A549 (cell line): ENCODE results near the gene SLC35A5. TPM values are rescaled to one million over a fixed set of nuclear protein-coding genes. Genes with fewer than 3 reads are reported as not detected.

Source experiments
- ATAC-seq, 2 experiments: fragments of 200-7000 bp in 1 of 2; fragments of >200 bp in 1 of 2; cut with Nextera tagmentation in 1 of 2; cut with Tn5 transposase in 1 of 2; 3 replicates each; pipeline versions ENCODE4 v1.8.0 to v1.9.1; 2018 to 2020; ENCODE audit warnings: mild to moderate bottlenecking in 1 of 2, moderate library complexity in 1 of 2
- CTCF ChIA-PET: fragments of 300-600 bp; sonication (Branson Sonifier 250); formaldehyde crosslinking; extraction: SDS; loops from one replicate; lab custom pipeline; 2021; ENCODE audit warnings: antibody characterized with exemption, inconsistent platforms; lab: Yijun Ruan, JAX
- POLR2A ChIA-PET: fragments of 350-600 bp; formaldehyde crosslinking; extraction: SDS; loops from one replicate; lab custom pipeline; 2021; ENCODE audit warnings: antibody characterized with exemption, inconsistent platforms; lab: Yijun Ruan, JAX
- DNase-seq, 2 experiments: peaks; one replicate each; pipeline versions ENCODE4 v3.0.0 to v3.0.0-alpha.2; 2011 to 2016; ENCODE audit warnings: low read depth in 1 of 2, low spot score in 1 of 2
- FAIRE-seq: peaks from 2 replicates; lab custom pipeline; 2011; peaks lifted over from hg19 to GRCh38; lab: Jason Lieb, UNC
- H3K27ac ChIP-seq, 2 experiments: fragments of >200 bp; sonication (Bioruptor Twin); formaldehyde crosslinking; 3 replicates each; pipeline ENCODE4 v1.5.1; 2016 to 2017
- H3K4me1 ChIP-seq: fragments of >200 bp; sonication (Bioruptor Twin); formaldehyde crosslinking; 3 replicates; pipeline ENCODE4 v1.6.1; 2016
- H3K4me2 ChIP-seq: fragments of >200 bp; sonication (Bioruptor Twin); formaldehyde crosslinking; 3 replicates; pipeline ENCODE4 v1.6.1; 2016
- H3K4me3 ChIP-seq: fragments of >200 bp; sonication (Bioruptor Twin); formaldehyde crosslinking; 3 replicates; pipeline ENCODE4 v1.5.1; 2016
- H3K9me3 ChIP-seq: fragments of >200 bp; sonication (Bioruptor Twin); formaldehyde crosslinking; 3 replicates; pipeline ENCODE4 v1.6.1; 2016
- CBX2 ChIP-seq: fragments of 200-600 bp; sonication (generic); IDR thresholded peaks from 2 replicates; pipeline ENCODE4 v1.6.1; 2016; ENCODE audit warnings: low read depth, mild to moderate bottlenecking, borderline replicate concordance
- CEBPB ChIP-seq, 2 experiments: fragments of >200 bp in 1 of 2; sonication (Bioruptor Twin) in 1 of 2; formaldehyde crosslinking in 1 of 2; IDR thresholded peaks; 2 replicates each; pipeline ENCODE4 v1.6.1; 2012 to 2016
- CHD2 ChIP-seq: fragments of 150-350 bp; IDR thresholded peaks from 2 replicates; pipeline ENCODE4 v1.6.1; 2014; ENCODE audit warnings: low read length; ENCODE audit not compliant: partially characterized antibody
- ELK1 ChIP-seq: fragments of 150-350 bp; IDR thresholded peaks from 2 replicates; pipeline ENCODE4 v1.6.1; 2014; ENCODE audit warnings: low read depth, mild to moderate bottlenecking, low read length
- HES2 ChIP-seq: fragments of >200 bp; sonication (Bioruptor Twin); formaldehyde crosslinking; IDR thresholded peaks from 2 replicates; pipeline ENCODE4 v1.6.1; 2016
- HEYL ChIP-seq: fragments of 250-450 bp; sonication (Bioruptor Pico); IDR thresholded peaks from 2 replicates; pipeline ENCODE4 v1.8.0; 2021; ENCODE audit warnings: mild to moderate bottlenecking, moderate library complexity
- HOXA7 ChIP-seq: fragments of 250-450 bp; sonication (Bioruptor Pico); IDR thresholded peaks from 2 replicates; pipeline ENCODE4 v1.5.0; 2020; ENCODE audit warnings: mild to moderate bottlenecking, moderate library complexity
- HOXB13 ChIP-seq: fragments of 250-450 bp; sonication (Bioruptor Pico); IDR thresholded peaks from 2 replicates; pipeline ENCODE4 v1.5.0; 2020; ENCODE audit warnings: low read depth, mild to moderate bottlenecking, moderate library complexity
- JUN ChIP-seq, 2 experiments: fragments of >200 bp; sonication (Bioruptor Twin); formaldehyde crosslinking; IDR thresholded peaks; 2 replicates in 1 of 2; 3 replicates in 1 of 2; pipeline ENCODE4 v1.6.1; 2016 to 2017
- JUNB ChIP-seq: fragments of >200 bp; sonication (Bioruptor Twin); formaldehyde crosslinking; IDR thresholded peaks from 2 replicates; pipeline ENCODE4 v1.6.1; 2016
- KDM5A ChIP-seq: fragments of 200-600 bp; sonication (generic); IDR thresholded peaks from 2 replicates; pipeline ENCODE4 v1.6.1; 2016; ENCODE audit warnings: antibody characterized with exemption, mild to moderate bottlenecking
- MAX ChIP-seq: IDR thresholded peaks from 2 replicates; pipeline ENCODE4 v1.6.1; 2012
- MAZ ChIP-seq: fragments of 150-350 bp; IDR thresholded peaks from 2 replicates; pipeline ENCODE4 v1.6.1; 2014; ENCODE audit warnings: antibody characterized with exemption, low read depth, low read length, borderline replicate concordance
- NFE2L2 ChIP-seq: fragments of 150-350 bp; conservative IDR thresholded peaks from 2 replicates; pipeline ENCODE4 v1.6.1; 2014; ENCODE audit warnings: low read length
- NPAS2 ChIP-seq: fragments of 250-450 bp; sonication (Bioruptor Pico); IDR thresholded peaks from 2 replicates; pipeline ENCODE4 v1.8.0; 2022; ENCODE audit warnings: mild to moderate bottlenecking, moderate library complexity, borderline replicate concordance
- PHF8 ChIP-seq: fragments of 200-600 bp; sonication (generic); IDR thresholded peaks from 2 replicates; pipeline ENCODE4 v1.6.1; 2016; ENCODE audit warnings: low read depth, mild to moderate bottlenecking, antibody characterized with exemption, moderate library complexity, borderline replicate concordance
- POLR2AphosphoS2 ChIP-seq: conservative IDR thresholded peaks from 2 replicates; pipeline ENCODE4 v1.6.1; 2012; ENCODE audit warnings: low read length, improper control_type of control experiment, inconsistent platforms
- RCOR1 ChIP-seq: fragments of 150-350 bp; IDR thresholded peaks from 2 replicates; pipeline ENCODE4 v1.6.1; 2014; ENCODE audit warnings: antibody characterized with exemption, low read length, low read depth
- REST ChIP-seq: fragments of 200-600 bp; sonication (generic); IDR thresholded peaks from 2 replicates; pipeline ENCODE4 v1.6.1; 2016; ENCODE audit warnings: antibody characterized with exemption, mild to moderate bottlenecking, moderate library complexity
- TP53 ChIP-seq: fragments of 250-450 bp; sonication (Bioruptor Pico); IDR thresholded peaks from 2 replicates; pipeline ENCODE4 v1.5.0; 2021; ENCODE audit warnings: mild to moderate bottlenecking, moderate library complexity
- WGBS: methylation state at CpG from one replicate; pipeline ENCODE4 v1.1.6; 2017; ENCODE audit errors: missing lambda C conversion rate; 5-methylcytosine and 5-hydroxymethylcytosine counted together
- polyA plus RNA-seq, 4 experiments: library from polyadenylated mRNA; depleted of rRNA in 3 of 4; stranded (reverse); fragments of >200 nt; fragmentation: RNase III in 1 of 4; extraction: RNeasy Plus Mini Kit Qiagen cat#74134 plus additional on column Dnase treatment in 1 of 4; gene quantifications; 2 replicates in 3 of 4; 3 replicates in 1 of 4; pipeline ENCODE4 v1.2.3, GENCODE V29; 2011 to 2017
- TF ChIP-seq, protein P1 (sequence below): IDR thresholded peaks from 2 replicates; pipeline ENCODE4 v1.6.1; 2012
- TF ChIP-seq, protein P2 (sequence below): fragments of >200 bp; sonication (Bioruptor Twin); formaldehyde crosslinking; IDR thresholded peaks from 3 replicates; pipeline ENCODE4 v1.5.1; 2016
- TF ChIP-seq, protein P3 (sequence below): fragments of >200 bp; sonication (Bioruptor Twin); formaldehyde crosslinking; IDR thresholded peaks from 3 replicates; pipeline ENCODE4 v1.6.1; 2016

SLC35A5 gene
- polyA plus RNA-seq, 2 of the 4 experiments (the other 2 are of a cell fraction): 21.0 to 53.4 TPM

- TF ChIP-seq TP53 (CRISPR knock-in tag) (no peak), CHD2 (no peak), HOXA7 (no peak), NPAS2 (CRISPR knock-in tag) (no peak)
Observed at GRCh38 chr3:112602217-112602838, 40.5 kb downstream of the SLC35A5 start (continued).

- ATAC-seq: no peak
- Histone ChIP-seq H3K27ac (no peak overlapping the region), H3K9me3 (no peaks in the 10 kb centered on the region), H3K4me2 (no peak overlapping the region), H3K4me1 (no peaks in the 10 kb centered on the region)
- 72% methylated on average over 4 of the region's 4 CpGs for WGBS
- no peak for FAIRE-seq
- no peak for DNase-seq
- POLR2A ChIA-PET: no interaction called here
- TF ChIP-seq HES2 (no peak), CEBPB (IDR thresholded peaks at IDR 0.05) (no peak), HOXB13 (no peak), MAX (no peak), MAZ (no peak), RCOR1 (no peak), ELK1 (no peak), NFE2L2 (no peak), JUN (IDR thresholded peaks at IDR 0.05) (no peak), REST (no peak), KDM5A (no peak), JUNB (no peak), HEYL (CRISPR knock-in tag) (no peak), POLR2AphosphoS2 (no peak), CBX2 (no peak), PHF8 (no peak)
- TF ChIP-seq, protein P1, sequence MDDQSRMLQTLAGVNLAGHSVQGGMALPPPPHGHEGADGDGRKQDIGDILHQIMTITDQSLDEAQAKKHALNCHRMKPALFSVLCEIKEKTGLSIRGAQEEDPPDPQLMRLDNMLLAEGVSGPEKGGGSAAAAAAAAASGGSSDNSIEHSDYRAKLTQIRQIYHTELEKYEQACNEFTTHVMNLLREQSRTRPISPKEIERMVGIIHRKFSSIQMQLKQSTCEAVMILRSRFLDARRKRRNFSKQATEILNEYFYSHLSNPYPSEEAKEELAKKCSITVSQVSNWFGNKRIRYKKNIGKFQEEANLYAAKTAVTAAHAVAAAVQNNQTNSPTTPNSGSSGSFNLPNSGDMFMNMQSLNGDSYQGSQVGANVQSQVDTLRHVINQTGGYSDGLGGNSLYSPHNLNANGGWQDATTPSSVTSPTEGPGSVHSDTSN: no peak
- TF ChIP-seq, protein P2, sequence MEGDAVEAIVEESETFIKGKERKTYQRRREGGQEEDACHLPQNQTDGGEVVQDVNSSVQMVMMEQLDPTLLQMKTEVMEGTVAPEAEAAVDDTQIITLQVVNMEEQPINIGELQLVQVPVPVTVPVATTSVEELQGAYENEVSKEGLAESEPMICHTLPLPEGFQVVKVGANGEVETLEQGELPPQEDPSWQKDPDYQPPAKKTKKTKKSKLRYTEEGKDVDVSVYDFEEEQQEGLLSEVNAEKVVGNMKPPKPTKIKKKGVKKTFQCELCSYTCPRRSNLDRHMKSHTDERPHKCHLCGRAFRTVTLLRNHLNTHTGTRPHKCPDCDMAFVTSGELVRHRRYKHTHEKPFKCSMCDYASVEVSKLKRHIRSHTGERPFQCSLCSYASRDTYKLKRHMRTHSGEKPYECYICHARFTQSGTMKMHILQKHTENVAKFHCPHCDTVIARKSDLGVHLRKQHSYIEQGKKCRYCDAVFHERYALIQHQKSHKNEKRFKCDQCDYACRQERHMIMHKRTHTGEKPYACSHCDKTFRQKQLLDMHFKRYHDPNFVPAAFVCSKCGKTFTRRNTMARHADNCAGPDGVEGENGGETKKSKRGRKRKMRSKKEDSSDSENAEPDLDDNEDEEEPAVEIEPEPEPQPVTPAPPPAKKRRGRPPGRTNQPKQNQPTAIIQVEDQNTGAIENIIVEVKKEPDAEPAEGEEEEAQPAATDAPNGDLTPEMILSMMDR: no peak
- TF ChIP-seq, protein P3, sequence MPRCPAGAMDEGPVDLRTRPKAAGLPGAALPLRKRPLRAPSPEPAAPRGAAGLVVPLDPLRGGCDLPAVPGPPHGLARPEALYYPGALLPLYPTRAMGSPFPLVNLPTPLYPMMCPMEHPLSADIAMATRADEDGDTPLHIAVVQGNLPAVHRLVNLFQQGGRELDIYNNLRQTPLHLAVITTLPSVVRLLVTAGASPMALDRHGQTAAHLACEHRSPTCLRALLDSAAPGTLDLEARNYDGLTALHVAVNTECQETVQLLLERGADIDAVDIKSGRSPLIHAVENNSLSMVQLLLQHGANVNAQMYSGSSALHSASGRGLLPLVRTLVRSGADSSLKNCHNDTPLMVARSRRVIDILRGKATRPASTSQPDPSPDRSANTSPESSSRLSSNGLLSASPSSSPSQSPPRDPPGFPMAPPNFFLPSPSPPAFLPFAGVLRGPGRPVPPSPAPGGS: no peak
- TF ChIP-seq, all 56 proteins: peak for 0
- no peak overlapping the region for H3K4me3 ChIP-seq
- CTCF ChIA-PET: interaction anchor here (0.9 kb wide), 1 partner anchor 40 kb away, joined by 3 read pairs; no protein-coding TSS in a partner anchor
Observed at GRCh38 chr3:112604536-112604935, 42.7 kb downstream of the SLC35A5 start.
